Measurements from ENCODE around the gene TLNRD1.

TLNRD1 gene

DNA sequence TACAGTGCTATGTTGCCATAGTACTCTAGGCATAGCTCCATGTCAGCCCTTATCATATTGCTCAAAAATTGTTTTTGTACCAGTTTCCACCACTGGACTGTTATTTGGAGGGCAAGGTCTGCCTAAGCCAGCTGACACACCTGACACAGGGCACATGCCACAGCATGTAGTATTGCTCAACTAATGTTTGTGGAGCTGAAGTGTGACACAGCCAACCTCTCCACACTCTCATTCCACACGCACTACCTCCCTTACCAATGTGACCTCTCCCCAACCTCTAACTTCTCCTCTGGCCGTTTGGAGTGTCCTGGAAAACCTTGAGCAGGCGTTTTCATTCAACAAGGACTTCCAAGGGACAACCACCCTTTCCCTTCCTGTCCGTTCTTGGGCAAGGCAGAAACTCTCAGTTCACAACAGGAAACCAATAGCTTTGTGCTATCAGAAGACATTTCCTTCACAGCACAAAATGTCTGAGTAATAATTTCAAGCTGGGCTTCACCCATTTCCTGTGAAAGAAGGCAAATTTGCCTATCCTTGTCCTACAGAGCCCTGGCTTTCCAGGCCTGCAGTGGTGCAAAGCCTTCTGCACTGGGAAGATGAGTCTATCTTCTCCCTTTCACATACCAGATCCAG is 38.4 kb downstream of the TLNRD1 start:
- Histone ChIP-seq H3K27me3 (ENCODE audit: control insufficient read depth in 1 of 2, insufficient read depth in 2 of 2, low read length in 2 of 2) (no peaks in the 10 kb centered on the region), H3K9me3 (ENCODE audit: control insufficient read depth in 1 of 2, low read length in 2 of 2) (no peaks in the 10 kb centered on the region), H3K27ac (ENCODE audit: low read depth, low read length) (no peak overlapping the region), H3K36me3 (ENCODE audit: control insufficient read depth in 1 of 2, insufficient read depth in 2 of 2, low read length in 2 of 2) (no peaks in the 10 kb centered on the region), H3K4me3 (ENCODE audit: low read depth in 1 of 2, low read length in 2 of 2) (no peak overlapping the region), H3K4me1 (ENCODE audit: control insufficient read depth in 1 of 2, insufficient read depth in 2 of 2, low read length in 2 of 2) (peaks cover 8 to 14% of the 10 kb centered on the region in 2 donors), H3K9ac (ENCODE audit: low read depth in 1 of 2, low read length in 2 of 2) (no peak overlapping the region)

DNA sequence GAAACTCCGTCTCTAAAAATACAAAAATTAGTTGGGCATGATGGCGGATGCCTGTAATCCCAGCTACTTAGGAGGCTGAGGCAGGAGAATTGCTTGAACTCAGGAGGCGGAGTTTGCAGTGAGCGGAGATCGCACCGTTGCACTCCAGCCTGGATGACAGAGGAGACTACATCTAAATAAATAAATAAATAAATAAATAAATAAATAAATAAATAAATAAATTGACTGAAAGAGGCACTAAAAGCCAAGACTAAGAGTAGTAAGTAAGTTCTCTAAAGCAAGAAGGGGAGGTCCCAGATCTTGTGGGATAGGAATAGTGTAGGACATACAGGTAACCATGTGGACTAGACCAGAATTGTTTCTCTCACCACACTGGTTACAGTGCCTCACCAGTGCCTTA is 40.0 kb downstream of the TLNRD1 start:
- Histone ChIP-seq H3K9ac (ENCODE audit: low read depth in 1 of 2, low read length in 2 of 2) (no peak overlapping the region), H3K9me3 (ENCODE audit: control insufficient read depth in 1 of 2, low read length in 2 of 2) (no peaks in the 10 kb centered on the region), H3K27me3 (ENCODE audit: control insufficient read depth in 1 of 2, insufficient read depth in 2 of 2, low read length in 2 of 2) (no peaks in the 10 kb centered on the region), H3K4me1 (ENCODE audit: control insufficient read depth in 1 of 2, insufficient read depth in 2 of 2, low read length in 2 of 2) (peaks cover 8 to 14% of the 10 kb centered on the region in 2 donors), H3K4me3 (ENCODE audit: low read depth in 1 of 2, low read length in 2 of 2) (no peak overlapping the region), H3K27ac (ENCODE audit: low read depth, low read length) (no peak overlapping the region), H3K36me3 (ENCODE audit: control insufficient read depth in 1 of 2, insufficient read depth in 2 of 2, low read length in 2 of 2) (no peaks in the 10 kb centered on the region)

DNA sequence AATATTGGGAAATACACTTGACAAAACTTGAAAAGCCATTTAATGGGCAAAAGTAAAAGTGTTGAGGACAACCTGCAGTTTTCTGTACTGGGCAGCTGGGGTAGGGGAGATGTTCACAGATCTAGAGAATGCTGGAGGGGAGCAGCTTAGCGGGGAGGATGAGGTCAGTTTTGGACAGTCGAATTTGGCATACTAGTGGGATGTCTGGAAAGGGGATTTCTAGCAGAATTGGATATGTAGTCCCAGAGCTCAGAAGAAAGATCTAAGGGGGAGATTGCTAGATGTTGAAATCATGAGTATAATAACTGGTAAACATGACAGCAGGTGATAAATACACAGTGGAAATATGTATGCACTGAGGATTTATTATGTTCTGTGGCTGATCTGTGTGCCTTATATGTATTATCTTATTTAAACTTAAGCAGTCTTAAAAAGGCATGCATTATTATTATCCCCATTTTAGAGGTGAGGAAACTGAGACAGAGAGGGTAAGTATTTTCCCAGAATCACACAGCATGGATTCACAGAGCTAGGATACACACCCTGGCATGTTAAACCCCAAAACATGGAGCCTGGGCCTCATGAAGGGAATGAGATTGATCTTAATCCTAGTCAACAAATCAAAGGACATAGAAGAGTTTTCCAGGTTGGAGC is 42.7 kb downstream of the TLNRD1 start:
- Histone ChIP-seq H3K4me1 (ENCODE audit: control insufficient read depth in 1 of 2, insufficient read depth in 2 of 2, low read length in 2 of 2) (peaks cover 8 to 12% of the 10 kb centered on the region in 2 donors), H3K36me3 (ENCODE audit: control insufficient read depth in 1 of 2, insufficient read depth in 2 of 2, low read length in 2 of 2) (no peaks in the 10 kb centered on the region), H3K27ac (ENCODE audit: low read depth, low read length) (no peak overlapping the region), H3K4me3 (ENCODE audit: low read depth in 1 of 2, low read length in 2 of 2) (no peak overlapping the region), H3K27me3 (ENCODE audit: control insufficient read depth in 1 of 2, insufficient read depth in 2 of 2, low read length in 2 of 2) (no peaks in the 10 kb centered on the region), H3K9ac (ENCODE audit: low read depth in 1 of 2, low read length in 2 of 2) (no peak overlapping the region), H3K9me3 (ENCODE audit: control insufficient read depth in 1 of 2, low read length in 2 of 2) (peaks cover 0 to 3% of the 10 kb centered on the region in 2 donors)

DNA sequence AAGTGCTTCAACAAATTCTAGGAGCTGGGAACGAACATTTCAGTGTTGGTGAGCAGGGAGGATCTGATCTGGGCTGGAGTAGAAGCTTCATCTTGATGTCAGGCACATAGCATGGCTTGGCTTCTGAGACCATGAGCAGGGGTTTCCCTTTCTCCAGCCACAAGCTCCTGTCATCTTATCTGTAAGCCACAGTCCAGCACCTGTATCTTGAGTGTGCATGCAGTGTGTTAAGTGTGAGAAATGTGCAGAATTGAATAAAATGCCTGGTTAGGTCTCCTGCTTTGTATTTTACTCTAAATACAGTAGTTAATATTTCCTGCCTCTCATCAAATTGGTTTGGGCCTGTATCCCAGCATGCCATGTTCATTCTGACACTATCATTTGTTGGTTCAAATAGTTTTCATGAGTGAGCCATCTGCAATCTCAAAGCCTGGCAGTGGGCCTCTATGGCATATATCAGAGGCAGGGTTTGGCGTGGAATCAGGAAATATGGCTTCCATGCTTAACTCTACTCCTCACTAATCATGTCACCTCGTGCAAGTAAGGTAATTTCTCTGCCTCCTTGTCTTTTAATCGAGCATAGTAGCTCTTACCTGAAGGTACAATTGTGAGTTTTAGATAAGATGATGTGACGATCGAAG is 43.3 kb downstream of the TLNRD1 start:
- Histone ChIP-seq H3K9ac (ENCODE audit: low read depth in 1 of 2, low read length in 2 of 2) (no peak overlapping the region), H3K4me3 (ENCODE audit: low read depth in 1 of 2, low read length in 2 of 2) (no peak overlapping the region), H3K9me3 (ENCODE audit: control insufficient read depth in 1 of 2, low read length in 2 of 2) (peaks cover 0 to 3% of the 10 kb centered on the region in 2 donors), H3K36me3 (ENCODE audit: control insufficient read depth in 1 of 2, insufficient read depth in 2 of 2, low read length in 2 of 2) (no peaks in the 10 kb centered on the region), H3K4me1 (ENCODE audit: control insufficient read depth in 1 of 2, insufficient read depth in 2 of 2, low read length in 2 of 2) (peaks cover 3 to 6% of the 10 kb centered on the region in 2 donors), H3K27ac (ENCODE audit: low read depth, low read length) (no peak overlapping the region), H3K27me3 (ENCODE audit: control insufficient read depth in 1 of 2, insufficient read depth in 2 of 2, low read length in 2 of 2) (no peaks in the 10 kb centered on the region)

DNA sequence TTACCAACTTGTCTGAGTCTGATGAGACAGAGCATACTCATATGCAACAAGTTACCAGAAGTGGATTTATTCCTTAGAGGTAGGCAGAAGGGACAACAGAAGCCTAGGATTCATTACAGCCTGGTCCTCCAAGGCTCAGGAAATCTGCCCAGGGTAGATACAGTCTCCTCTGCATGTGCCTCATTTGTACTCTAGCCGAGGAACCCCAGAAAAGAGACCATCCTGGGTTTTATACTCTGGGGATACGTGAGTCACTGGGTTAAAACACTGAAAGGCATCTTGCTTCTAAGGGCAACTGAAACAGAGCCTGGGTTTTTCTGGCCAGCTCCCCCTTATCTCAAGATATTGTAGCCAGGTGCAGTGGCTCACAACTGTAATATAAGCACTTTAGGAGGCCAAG is 45.6 kb downstream of the TLNRD1 start:
- no peak overlapping the region for H3K9ac ChIP-seq (ENCODE audit: low read depth in 1 of 2, low read length in 2 of 2)
- H3K4me3 ChIP-seq (ENCODE audit: low read depth in 1 of 2, low read length in 2 of 2) = no peak overlapping the region
- no peak overlapping the region for H3K27ac ChIP-seq (ENCODE audit: low read depth, low read length)
- H3K9me3 ChIP-seq (ENCODE audit: control insufficient read depth in 1 of 2, low read length in 2 of 2) = peaks cover 0 to 3% of the 10 kb centered on the region in 2 donors
- H3K27me3 ChIP-seq (ENCODE audit: control insufficient read depth in 1 of 2, insufficient read depth in 2 of 2, low read length in 2 of 2) = no peaks in the 10 kb centered on the region
- H3K4me1 ChIP-seq (ENCODE audit: control insufficient read depth in 1 of 2, insufficient read depth in 2 of 2, low read length in 2 of 2) = no peaks in the 10 kb centered on the region
- no peaks in the 10 kb centered on the region for H3K36me3 ChIP-seq (ENCODE audit: control insufficient read depth in 1 of 2, insufficient read depth in 2 of 2, low read length in 2 of 2)

DNA sequence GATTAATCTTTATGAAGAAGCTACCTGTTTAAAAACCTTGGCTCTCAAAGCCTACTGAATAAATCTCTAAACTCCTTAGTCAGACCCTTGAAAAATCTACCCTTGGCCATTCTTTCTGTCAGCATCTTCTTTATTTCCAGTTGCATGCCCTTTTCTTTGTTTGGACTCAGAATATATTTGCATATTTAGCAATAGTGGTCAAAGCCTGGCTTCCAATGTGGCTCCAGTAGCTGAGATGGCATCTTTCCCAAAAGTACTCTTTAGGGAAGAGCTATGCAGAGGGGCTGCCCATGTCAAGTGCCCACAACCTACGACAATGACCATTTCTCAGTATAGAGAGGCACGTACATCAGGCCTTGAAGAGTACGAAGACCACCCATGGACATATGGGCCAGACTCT is 47.2 kb downstream of the TLNRD1 start:
- Histone ChIP-seq H3K27me3 (ENCODE audit: control insufficient read depth in 1 of 2, insufficient read depth in 2 of 2, low read length in 2 of 2) (no peaks in the 10 kb centered on the region), H3K36me3 (ENCODE audit: control insufficient read depth in 1 of 2, insufficient read depth in 2 of 2, low read length in 2 of 2) (no peaks in the 10 kb centered on the region), H3K9me3 (ENCODE audit: control insufficient read depth in 1 of 2, low read length in 2 of 2) (peaks cover 0 to 3% of the 10 kb centered on the region in 2 donors), H3K4me1 (ENCODE audit: control insufficient read depth in 1 of 2, insufficient read depth in 2 of 2, low read length in 2 of 2) (no peaks in the 10 kb centered on the region), H3K27ac (ENCODE audit: low read depth, low read length) (no peak overlapping the region), H3K9ac (ENCODE audit: low read depth in 1 of 2, low read length in 2 of 2) (no peak overlapping the region), H3K4me3 (ENCODE audit: low read depth in 1 of 2, low read length in 2 of 2) (no peak overlapping the region)

DNA sequence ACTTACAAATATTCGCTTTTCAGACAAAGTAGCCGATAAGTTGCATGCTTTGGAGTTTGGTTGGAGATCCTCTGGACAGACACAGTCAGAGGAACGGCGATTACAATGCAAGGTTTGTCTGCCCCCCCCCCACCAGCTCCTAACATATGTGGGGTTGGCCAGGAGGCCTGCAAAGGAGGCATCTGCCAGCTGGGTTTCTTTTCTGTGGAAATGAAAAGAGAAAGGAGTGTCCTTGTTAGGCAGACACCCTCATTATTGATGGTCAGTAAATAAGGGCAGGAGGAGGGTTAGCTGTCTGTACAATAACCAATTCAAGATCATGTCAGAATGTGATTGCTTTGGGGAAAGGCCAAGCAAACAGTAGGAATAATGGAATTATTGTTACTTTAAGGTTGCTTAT is 49.1 kb downstream of the TLNRD1 start:
- Histone ChIP-seq H3K27ac (ENCODE audit: low read depth, low read length) (no peak overlapping the region), H3K27me3 (ENCODE audit: control insufficient read depth in 1 of 2, insufficient read depth in 2 of 2, low read length in 2 of 2) (no peaks in the 10 kb centered on the region), H3K4me3 (ENCODE audit: low read depth in 1 of 2, low read length in 2 of 2) (no peak overlapping the region), H3K9me3 (ENCODE audit: control insufficient read depth in 1 of 2, low read length in 2 of 2) (peaks cover 0 to 3% of the 10 kb centered on the region in 2 donors), H3K4me1 (ENCODE audit: control insufficient read depth in 1 of 2, insufficient read depth in 2 of 2, low read length in 2 of 2) (no peaks in the 10 kb centered on the region), H3K9ac (ENCODE audit: low read depth in 1 of 2, low read length in 2 of 2) (no peak overlapping the region), H3K36me3 (ENCODE audit: control insufficient read depth in 1 of 2, insufficient read depth in 2 of 2, low read length in 2 of 2) (no peaks in the 10 kb centered on the region)

DNA sequence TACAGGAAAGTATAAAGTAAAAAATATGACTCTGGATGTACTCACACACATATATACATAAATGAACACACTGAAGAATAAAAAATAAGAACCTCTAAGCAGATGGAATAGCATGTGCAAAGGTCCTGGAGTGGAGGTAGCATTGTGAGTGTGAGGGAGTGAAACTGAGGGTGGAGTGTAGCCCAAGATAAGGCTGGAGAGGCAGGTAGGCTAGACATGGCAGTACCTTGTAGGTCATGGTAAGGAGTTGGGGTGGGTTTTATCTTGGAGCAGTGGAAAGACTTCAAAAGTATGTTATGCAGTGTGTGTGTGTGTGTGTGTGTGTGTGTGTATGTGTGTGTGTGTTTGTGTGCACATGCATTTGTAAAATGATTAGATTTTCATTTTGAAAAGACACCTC is 49.5 kb downstream of the TLNRD1 start:
- H3K27ac ChIP-seq (ENCODE audit: low read depth, low read length) = no peak overlapping the region

DNA sequence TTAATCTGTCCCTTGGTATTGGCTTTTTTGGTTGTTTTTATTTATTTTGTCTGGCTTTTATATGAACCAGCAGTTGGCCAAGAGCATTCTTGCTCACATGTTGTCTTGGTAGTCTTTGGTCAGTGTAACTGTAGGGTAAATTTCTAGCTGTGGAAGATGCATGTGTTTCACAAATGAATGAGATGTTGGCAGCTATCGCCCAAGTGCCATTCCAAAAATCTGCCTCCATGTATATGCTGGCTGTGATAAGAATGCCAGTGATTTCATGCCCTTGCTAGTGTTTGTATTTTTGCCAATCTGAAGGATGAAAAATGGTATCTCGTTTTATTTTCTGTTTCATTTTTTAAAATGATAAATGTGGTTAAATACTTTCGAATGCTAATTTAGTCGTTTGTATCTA is 50.1 kb downstream of the TLNRD1 start:
- Histone ChIP-seq H3K4me3 (ENCODE audit: low read depth in 1 of 2, low read length in 2 of 2) (no peak overlapping the region), H3K4me1 (ENCODE audit: control insufficient read depth in 1 of 2, insufficient read depth in 2 of 2, low read length in 2 of 2) (no peaks in the 10 kb centered on the region), H3K9me3 (ENCODE audit: control insufficient read depth in 1 of 2, low read length in 2 of 2) (peaks cover 0 to 3% of the 10 kb centered on the region in 2 donors), H3K9ac (ENCODE audit: low read depth in 1 of 2, low read length in 2 of 2) (no peak overlapping the region), H3K36me3 (ENCODE audit: control insufficient read depth in 1 of 2, insufficient read depth in 2 of 2, low read length in 2 of 2) (no peaks in the 10 kb centered on the region), H3K27me3 (ENCODE audit: control insufficient read depth in 1 of 2, insufficient read depth in 2 of 2, low read length in 2 of 2) (no peaks in the 10 kb centered on the region), H3K27ac (ENCODE audit: low read depth, low read length) (no peak overlapping the region)

More for the DNA sequence above, 49.5 kb downstream of the TLNRD1 start:
- H3K4me1 ChIP-seq (ENCODE audit: control insufficient read depth in 1 of 2, insufficient read depth in 2 of 2, low read length in 2 of 2) = no peaks in the 10 kb centered on the region
- H3K27me3 ChIP-seq (ENCODE audit: control insufficient read depth in 1 of 2, insufficient read depth in 2 of 2, low read length in 2 of 2) = no peaks in the 10 kb centered on the region
- no peaks in the 10 kb centered on the region for H3K36me3 ChIP-seq (ENCODE audit: control insufficient read depth in 1 of 2, insufficient read depth in 2 of 2, low read length in 2 of 2)
- no peak overlapping the region for H3K9ac ChIP-seq (ENCODE audit: low read depth in 1 of 2, low read length in 2 of 2)
- H3K4me3 ChIP-seq (ENCODE audit: low read depth in 1 of 2, low read length in 2 of 2) = no peak overlapping the region
- H3K9me3 ChIP-seq (ENCODE audit: control insufficient read depth in 1 of 2, low read length in 2 of 2) = peaks cover 0 to 3% of the 10 kb centered on the region in 2 donors

DNA sequence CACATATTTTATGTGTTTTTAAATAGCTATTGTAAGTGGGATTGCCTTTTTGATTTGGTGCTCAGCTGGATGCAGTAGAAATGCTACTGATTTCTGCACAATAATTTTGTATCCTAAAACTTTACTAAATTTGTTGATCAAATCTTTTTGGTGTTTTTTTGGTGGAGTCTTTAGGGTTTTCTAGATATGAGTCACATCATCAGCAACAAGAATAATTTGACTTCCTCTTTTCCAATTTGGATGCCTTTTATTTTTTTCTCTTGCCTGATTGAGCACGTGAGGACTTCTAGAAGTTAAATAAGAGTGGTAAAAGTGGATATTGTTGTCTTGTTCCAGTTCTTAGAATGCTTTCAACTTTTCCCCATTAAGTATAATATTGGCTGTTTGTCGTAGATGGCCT is 51.3 kb downstream of the TLNRD1 start:
- Histone ChIP-seq H3K36me3 (ENCODE audit: control insufficient read depth in 1 of 2, insufficient read depth in 2 of 2, low read length in 2 of 2) (no peaks in the 10 kb centered on the region), H3K9ac (ENCODE audit: low read depth in 1 of 2, low read length in 2 of 2) (no peak overlapping the region), H3K4me3 (ENCODE audit: low read depth in 1 of 2, low read length in 2 of 2) (no peak overlapping the region), H3K27me3 (ENCODE audit: control insufficient read depth in 1 of 2, insufficient read depth in 2 of 2, low read length in 2 of 2) (no peaks in the 10 kb centered on the region), H3K9me3 (ENCODE audit: control insufficient read depth in 1 of 2, low read length in 2 of 2) (no peaks in the 10 kb centered on the region), H3K27ac (ENCODE audit: low read depth, low read length) (no peak overlapping the region), H3K4me1 (ENCODE audit: control insufficient read depth in 1 of 2, insufficient read depth in 2 of 2, low read length in 2 of 2) (no peaks in the 10 kb centered on the region)
